SK-N-MC (cell line): Measurements from ENCODE around the gene TASP1.

Source experiments
- EZH2 ChIP-seq: fragments of 200-600 bp; sonication (generic); IDR thresholded peaks from one replicate; pipeline ENCODE4 v1.6.1; 2017; ENCODE audit warnings: antibody characterized with exemption
- POLR2AphosphoS5 ChIP-seq: IDR thresholded peaks from 2 replicates; pipeline ENCODE4 v1.6.1; 2012; ENCODE audit warnings: mild to moderate bottlenecking, low read depth, low read length, borderline replicate concordance

DNA sequence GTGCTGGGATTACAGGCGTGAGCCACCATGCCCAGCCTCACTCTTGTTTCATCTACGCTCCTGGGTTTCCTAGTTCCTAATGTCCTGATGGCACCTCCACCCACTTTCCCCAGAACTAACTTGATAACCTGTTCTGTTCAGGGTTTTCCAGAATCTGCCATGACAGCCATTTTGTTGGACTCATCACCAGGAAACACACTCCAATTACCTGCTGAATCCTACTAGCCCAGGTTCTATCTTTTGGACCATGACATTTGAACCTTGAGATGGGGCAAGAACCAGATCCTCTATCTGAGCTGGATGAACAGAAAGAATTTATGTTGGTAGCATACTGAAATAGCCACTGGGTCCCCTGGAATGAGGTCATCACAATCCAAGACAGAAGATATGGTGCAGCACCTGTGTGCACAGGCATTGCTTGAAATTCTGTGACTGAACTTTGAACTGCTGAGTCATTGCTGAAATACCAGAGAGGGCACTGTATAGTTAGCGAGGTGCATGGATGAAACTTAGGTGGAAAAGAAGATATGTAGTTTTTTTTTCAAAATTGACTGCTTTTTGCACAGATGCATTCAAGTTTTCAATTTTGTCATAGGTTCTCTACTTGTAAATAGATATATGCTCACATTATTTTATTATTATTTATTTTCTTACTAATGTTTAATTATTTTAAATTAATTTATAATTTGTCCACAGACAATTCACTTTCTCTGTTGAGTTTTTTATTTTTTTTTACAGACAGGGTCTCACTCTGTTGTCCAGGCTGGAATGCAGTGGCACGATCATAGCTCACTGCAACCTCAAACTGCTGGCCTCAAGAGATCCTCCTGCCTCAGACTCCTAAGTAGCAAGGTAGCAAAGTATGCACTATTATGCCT, 42.8 kb upstream of the TASP1 start:
- no peak for TF ChIP-seq POLR2AphosphoS5
- TF ChIP-seq EZH2, result no peak
